Measurements from ENCODE around the gene HSPA12A. TPM values are rescaled to one million over a fixed set of nuclear protein-coding genes. Genes with fewer than 3 reads are reported as not detected.
A peak's percentile ranks its signal among the peaks of the same experiment; 100 is the strongest.

The HSPA12A gene
- total RNA-seq, 1 experiment from 2014 or later: 18.1 TPM

DNA sequence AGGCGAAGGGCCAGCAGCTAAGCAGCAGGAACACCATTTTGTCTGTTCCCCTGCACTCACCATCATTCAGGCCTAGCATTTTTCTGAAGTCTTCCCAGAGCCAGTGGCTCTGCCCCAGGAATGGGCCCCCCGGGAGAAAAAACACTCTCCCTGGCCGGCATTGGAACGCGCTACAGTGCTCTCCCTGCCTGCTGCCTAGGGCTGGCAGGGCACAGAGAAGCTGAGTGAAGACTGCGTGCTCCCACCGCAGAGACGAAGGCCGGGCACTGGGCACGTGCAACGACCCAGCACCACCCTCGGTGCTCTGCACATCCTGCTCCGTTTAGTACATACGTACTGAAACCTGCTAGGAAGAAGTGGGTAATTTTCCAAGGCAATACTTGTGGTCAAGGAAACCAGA lies 34.4 kb downstream of the HSPA12A start:
- DNase-seq (ENCODE audit: low read depth): no peak
- in situ Hi-C loops (cut with HindIII; ENCODE audit: low pct_unique_long_range_greater_than_20kb, low sequenced_read_pairs): no loop called here

DNA sequence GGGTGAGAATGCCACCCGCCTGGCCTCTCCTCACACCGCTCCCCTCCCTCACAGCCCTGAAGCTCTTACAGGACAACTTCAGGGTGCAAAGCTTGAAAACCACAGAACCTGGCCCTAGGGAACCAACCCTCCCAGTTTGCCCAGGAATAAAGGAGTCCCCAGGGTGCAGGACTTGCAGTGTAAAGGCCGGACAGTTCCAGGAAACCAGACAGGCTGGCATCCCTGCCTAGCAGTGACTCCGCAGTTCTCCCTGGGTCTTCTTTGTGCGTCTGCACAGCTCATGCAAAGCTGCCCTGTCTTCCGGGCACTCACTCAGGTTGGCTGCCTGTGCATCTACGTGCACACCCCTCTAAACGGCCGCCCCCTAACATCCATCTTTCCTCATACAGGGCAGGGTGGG lies 36.1 kb downstream of the HSPA12A start:
- in situ Hi-C loops (cut with HindIII; ENCODE audit: low pct_unique_long_range_greater_than_20kb, low sequenced_read_pairs): no loop called here
- DNase-seq (ENCODE audit: low read depth): no peak

DNA sequence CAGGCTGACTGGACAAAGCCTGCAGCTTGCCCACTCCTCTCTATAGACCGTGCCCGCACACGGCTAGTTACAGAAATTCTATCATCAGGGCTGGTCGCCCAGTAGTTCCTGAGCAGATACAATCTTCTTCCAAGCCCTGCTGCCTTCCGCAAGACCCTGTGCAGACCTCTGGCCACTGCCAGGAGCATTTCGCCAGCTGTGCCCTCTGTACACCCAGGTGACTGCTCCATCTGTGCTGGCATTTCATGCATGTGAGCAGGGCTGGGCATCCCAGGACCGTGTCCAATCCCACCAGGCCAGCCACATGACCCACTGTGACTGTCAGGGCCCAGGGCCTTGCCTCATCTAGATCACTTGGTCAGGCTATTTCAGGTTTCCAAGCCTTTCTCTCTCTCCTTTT lies 36.9 kb downstream of the HSPA12A start:
- in situ Hi-C loops (cut with HindIII; ENCODE audit: low pct_unique_long_range_greater_than_20kb, low sequenced_read_pairs): no loop called here
- no peak for DNase-seq (ENCODE audit: low read depth)

DNA sequence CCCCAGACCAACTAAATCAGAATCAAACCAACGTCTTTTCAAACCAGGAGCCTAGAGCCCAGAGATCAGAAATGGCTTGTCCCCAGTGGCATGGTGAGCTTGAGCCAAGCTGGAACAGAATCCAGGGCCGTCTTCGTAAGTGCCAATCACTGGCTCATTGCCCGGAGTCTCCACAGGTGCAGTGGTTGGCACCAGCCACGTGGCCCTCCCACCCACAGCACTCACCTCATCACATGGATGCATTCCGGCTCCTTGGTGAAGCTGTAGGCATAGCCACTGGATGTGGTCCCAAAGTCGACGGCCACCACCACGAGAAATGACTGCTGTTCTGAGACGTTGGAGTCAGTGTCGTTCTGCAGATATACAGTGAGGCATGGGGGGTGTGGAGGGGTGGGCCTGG lies 37.4 kb downstream of the HSPA12A start:
- in situ Hi-C loops (cut with HindIII; ENCODE audit: low pct_unique_long_range_greater_than_20kb, low sequenced_read_pairs): no loop called here

DNA sequence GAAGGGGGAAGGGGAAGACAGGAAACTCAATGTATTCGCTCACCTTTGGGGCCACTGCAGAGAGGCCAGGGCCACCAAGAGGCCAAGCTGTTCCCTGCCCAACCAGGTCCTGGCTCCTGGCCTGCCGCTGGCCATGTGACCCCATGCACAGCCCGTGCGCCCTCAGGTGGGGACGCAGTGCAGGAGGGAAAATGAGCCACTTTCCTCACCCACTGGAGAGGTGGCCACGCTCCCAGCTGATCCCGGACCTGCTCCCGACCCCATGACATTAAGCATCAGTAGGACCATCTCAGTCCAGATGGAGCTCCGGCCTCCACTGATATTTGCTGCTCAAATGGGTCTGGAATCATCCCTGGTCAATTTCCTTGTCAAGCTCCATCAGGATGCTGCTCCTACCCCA lies 40.2 kb downstream of the HSPA12A start:
- no peak for DNase-seq (ENCODE audit: low read depth)
- in situ Hi-C loops (cut with HindIII; ENCODE audit: low pct_unique_long_range_greater_than_20kb, low sequenced_read_pairs): no loop called here

More for the DNA sequence above, 37.4 kb downstream of the HSPA12A start:
- DNase-seq (ENCODE audit: low read depth): no peak

DNA sequence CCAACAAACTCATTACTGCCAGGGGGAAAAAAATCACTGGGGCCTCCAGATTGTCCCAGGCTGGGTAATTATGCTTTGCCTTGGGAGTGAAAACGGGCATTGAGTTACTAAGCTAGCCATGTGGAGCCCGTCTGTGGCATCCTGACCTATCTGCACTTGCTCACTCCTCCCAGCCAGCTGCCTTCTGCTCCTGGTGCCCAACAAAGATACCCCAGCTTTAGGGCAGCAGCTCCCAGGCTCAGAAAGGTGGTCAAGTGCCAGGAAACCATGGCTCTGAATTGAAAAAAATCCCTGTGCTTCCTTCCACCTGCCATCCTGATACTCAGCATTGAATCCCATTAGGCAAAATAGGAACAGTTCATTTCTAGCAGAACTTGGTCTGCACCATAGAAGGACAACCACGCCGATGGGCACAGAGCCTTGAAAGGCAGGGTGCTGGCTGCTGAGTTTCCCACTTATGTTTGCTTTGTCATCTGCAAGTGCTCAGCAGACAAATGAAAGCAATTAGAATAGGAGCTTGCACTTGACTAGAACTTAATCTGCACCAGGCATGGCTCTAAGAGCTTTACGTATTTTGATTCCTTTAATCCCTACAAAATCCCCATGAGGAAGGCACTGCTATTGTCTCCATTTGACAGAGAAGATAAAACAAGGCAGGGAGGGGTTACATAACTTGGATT lies 42.8 kb downstream of the HSPA12A start:
- in situ Hi-C loops (cut with HindIII; ENCODE audit: low pct_unique_long_range_greater_than_20kb, low sequenced_read_pairs): no loop called here
- DNase-seq (ENCODE audit: low read depth): no peak

DNA sequence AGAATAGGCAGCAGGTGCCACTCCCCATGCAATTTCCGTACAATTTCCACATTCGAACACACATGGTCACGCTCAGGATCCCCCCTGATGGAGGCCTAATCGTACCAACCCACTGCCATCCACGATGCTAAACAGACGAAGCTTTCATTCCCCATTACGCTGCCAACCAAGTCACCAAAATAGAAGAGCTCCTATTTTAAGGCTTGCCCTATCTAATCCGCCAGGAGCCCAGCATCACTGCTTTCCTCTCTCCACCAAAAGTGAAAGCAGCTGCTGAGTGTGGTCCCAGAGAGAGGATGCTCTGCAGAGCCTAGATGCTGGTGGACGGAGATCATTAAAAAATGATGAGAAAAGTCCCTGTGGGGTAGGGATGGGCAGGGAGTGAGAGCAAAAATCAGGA lies 43.3 kb downstream of the HSPA12A start:
- DNase-seq (ENCODE audit: low read depth): no peak
- in situ Hi-C loops (cut with HindIII; ENCODE audit: low pct_unique_long_range_greater_than_20kb, low sequenced_read_pairs): no loop called here

DNA sequence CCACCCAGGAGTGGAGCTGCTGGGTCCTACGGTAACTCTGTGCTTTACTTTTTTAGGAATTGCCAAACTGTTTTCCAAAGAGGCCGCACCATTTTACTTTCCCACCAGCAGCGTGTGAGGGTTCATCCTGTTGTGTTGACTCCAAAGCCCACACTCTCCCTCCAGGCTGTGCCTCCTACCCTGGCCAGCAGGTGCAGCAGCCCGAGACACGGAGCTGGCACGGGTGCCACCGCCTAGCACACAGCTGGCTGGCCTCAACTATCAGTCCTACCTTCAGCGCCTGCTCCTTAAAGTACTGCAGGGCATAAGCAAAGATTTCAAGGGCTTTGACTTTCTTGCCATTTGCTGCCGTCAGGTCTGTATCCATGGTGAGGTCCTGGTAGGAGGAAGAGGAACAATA lies 44.0 kb downstream of the HSPA12A start:
- DNase-seq (ENCODE audit: low read depth): no peak
- in situ Hi-C loops (cut with HindIII; ENCODE audit: low pct_unique_long_range_greater_than_20kb, low sequenced_read_pairs): no loop called here

DNA sequence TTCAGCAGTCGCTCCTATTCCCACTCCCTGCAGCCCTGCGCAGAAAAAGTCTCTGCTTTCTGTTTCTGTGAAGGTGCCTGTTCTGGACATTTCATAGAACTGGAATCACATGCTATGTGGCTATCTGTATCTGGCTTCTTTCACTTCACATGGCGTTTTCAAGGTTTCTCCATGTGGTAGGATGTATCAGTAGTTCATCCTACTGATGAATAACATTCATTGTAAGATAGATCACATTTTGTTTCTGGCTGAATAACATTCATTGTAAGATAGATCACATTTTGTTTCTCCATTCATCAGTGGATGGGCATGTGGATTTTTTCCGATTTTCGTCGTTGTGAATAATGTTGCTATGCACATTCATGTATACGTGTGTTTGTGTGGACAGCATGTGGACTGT lies 44.5 kb downstream of the HSPA12A start:
- DNase-seq (ENCODE audit: low read depth): no peak
- in situ Hi-C loops (cut with HindIII; ENCODE audit: low pct_unique_long_range_greater_than_20kb, low sequenced_read_pairs): no loop called here

DNA sequence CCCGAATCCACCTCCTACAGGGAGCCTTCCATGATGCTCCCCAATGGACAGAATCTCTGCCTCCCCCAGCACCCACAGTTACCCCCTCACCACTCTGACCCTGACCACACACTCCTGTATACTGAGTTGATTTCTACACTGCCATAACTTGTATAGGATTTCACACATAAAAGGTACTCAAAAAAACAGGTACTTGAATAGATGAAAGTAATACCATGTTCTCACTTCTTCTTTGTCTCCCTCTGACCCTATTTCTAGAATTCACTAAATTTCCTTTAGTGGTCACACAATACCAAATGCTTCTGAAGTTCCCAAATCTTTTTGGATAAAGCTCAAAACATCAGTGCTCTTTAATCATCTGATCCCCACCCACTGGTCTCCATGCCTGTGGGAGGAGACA lies 45.4 kb downstream of the HSPA12A start:
- DNase-seq (ENCODE audit: low read depth): no peak
- in situ Hi-C loops (cut with HindIII; ENCODE audit: low pct_unique_long_range_greater_than_20kb, low sequenced_read_pairs): no loop called here

DNA sequence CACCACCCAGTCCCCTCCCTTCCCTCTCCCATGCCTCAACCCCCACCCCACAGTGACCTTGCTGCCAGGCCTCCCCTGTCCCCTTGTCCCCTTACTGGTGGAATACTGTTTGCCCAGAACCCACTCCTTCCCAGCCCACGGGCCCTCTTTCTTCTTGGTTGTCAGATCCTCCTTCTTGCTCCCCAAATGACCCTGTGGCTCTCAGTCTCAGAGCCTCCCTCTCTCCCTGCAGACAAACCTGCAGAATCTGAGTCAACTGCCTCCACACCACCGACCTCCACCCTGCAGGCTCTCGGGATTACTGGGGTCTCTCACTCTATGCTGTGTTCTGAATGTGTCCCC lies 47.5 kb downstream of the HSPA12A start:
- in situ Hi-C loops (cut with HindIII; ENCODE audit: low pct_unique_long_range_greater_than_20kb, low sequenced_read_pairs): no loop called here
- DNase-seq (ENCODE audit: low read depth): no peak

DNA sequence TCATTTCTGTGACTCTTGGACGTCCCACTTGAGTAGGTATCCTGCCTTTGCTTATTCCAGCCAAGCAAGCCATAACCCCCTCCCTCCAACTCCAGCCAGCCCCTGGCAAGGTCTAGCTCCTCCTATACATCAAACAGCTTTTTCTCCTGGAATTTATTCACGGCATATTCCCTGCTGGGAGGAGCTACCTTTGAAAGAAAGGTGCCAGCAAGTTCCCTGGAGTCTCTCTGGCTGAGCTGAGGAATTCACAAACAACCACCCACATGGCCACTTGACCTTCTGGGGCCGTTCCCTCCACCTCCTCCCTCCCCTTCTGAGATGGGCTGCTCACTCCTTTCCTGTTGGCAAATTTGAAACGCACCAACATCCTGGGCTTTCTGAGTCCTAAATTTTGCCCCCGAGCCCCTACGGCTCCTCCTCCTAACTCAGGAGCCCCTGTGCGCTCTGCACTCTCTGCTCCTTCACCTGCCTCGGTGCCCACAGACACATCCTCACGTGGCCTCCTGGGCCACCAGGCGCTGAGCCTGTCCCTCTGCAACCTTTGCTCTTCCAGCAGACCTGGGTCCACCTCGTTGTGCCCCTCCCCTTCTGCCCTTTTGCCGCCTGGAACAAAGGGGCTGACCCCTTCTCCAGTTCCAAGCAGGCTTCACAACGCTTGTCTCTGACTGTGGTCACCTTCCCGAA lies 48.0 kb downstream of the HSPA12A start:
- DNase-seq (ENCODE audit: low read depth): peak; percentile 79
- in situ Hi-C loops (cut with HindIII; ENCODE audit: low pct_unique_long_range_greater_than_20kb, low sequenced_read_pairs): no loop called here

DNA sequence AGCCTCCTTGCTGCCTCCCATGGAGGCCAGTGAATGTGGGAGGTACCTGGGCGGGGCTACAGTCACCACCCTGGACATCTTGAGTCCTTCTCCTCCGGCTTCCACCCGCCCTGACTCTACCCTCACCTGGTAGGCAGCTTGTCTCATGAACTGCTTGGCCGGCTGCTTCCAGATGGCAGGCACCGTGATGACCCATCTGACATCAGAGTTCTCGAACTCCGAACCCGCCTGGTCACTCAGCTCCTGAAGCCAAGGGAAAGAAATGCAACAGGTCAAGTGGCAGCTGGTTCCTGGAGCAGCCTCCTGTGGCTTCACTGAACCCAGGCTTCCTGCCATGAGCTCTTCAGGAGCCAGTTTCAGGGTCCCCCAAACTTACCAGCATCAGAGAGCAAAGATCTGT lies 50.1 kb downstream of the HSPA12A start:
- DNase-seq (ENCODE audit: low read depth): no peak
- in situ Hi-C loops (cut with HindIII; ENCODE audit: low pct_unique_long_range_greater_than_20kb, low sequenced_read_pairs): no loop called here

DNA sequence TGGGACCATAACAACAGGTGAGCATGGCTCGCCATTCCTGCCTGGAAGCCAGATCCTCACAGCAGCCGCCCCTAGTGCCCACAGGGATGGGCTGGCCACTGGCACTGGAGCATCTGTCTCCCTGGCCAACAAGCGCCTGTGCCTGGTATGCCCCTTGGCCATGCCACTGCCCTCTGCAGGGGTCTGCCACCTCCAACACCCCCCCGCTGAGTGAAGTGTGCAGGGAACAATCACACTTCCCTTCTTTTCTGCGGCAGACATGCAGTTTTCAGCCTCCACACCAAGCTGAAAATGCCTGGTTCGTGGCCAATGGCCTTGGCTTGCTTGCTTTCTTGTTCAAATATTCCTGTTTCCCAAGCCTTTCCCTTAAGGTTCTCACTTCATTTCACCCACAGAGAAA lies 50.7 kb downstream of the HSPA12A start:
- in situ Hi-C loops (cut with HindIII; ENCODE audit: low pct_unique_long_range_greater_than_20kb, low sequenced_read_pairs): no loop called here
- no peak for DNase-seq (ENCODE audit: low read depth)

DNA sequence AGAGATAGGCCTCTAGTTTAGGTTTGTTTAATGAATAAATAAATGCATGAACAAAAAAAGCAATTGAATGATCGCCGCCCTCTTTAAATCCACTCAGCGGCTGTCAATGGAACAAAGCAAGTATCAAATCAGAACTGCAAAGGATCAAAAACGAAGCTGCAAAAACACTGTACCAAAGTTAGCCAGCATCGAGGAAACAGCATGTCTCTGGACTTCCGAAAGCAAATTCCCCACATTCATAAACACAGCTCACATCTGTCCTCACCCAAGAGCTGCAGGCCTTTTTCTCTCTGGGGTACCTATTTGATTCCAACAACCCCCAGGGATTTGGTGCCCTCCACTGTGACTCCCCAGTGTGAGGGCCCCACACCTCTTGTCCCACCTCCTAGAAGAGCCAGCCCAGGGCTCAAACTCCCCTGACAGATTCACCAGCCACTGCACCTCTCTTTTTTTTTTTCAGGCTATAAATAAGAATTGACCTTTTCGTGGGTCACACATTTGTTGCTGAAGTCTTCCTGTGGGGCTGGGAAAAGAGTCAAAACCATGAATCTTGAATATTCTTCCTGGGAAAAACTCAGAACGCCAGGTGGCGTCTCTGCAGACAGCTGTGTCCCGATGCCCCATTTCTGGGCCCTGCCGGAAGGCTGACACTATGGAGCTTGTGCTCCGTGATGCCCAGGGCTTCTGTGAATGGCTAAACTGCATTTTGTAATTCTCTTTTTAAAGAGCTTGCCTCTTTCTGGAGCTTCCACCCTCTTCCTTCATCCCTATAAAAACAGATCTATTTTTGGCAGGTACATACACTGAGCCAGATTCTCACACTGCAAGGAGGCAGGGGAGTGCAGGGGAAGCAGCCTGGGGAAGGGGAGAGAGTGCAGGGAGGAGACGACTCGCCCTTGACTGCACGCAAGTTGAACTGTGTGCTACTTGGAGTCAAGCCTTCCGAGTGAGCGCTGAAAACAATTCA lies 51.7 kb downstream of the HSPA12A start:
- DNase-seq (ENCODE audit: low read depth): no peak
- in situ Hi-C loops (cut with HindIII; ENCODE audit: low pct_unique_long_range_greater_than_20kb, low sequenced_read_pairs): no loop called here

DNA sequence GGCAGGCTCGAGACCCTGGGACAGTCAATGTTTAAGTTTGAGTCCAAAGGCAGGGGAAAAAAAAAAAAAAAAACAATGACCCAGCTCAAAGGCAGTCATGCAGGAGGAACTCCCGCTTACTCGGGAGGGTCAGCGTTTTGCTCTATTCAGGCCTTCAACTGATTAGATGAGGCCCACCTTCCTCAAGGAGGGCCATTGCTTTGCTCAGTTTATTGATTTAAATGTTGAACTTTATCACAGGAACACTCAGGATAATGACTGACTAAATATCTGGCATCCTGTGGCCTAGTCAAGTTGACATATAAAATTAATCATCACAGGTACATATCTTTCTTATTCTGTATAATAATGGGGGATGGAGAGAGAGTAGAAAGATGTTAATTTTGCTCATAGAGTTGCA lies 52.6 kb downstream of the HSPA12A start:
- no peak for DNase-seq (ENCODE audit: low read depth)
- in situ Hi-C loops (cut with HindIII; ENCODE audit: low pct_unique_long_range_greater_than_20kb, low sequenced_read_pairs): no loop called here

DNA sequence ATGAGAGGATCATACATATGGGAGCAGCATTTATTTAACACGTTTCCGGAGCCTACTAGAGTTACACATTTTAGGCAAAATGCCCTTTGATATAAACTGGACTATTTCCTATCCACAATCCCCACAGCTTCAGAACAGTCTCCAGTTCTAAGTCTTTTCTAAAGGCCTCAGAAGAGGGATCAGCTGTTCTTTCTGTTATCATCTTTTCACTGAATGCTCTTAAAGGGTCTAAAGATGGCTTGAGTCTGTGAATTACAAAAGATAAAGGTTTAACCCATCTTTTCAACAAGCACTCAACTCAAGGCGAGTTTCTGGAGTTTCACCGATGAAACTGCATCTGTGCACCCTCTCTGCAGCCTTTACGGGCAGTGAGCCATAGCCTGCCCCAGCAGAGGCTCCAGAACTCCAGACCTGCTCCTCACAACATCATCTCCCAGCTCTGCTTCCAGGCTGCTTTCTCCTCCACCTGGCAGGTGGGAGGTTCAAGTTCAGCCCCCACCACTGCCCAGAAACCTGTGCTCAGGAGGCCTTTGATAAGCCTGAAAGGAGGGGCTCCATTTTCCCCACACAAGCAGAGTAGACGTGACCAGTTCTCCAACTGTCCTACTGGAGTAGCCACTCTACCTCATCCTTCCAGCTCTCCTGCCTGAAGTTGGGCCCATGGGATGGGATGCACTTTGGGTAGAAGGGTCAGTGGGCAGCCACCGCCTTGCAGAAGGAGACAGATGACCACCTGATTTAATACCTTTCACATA lies 53.4 kb downstream of the HSPA12A start:
- no peak for DNase-seq (ENCODE audit: low read depth)
- in situ Hi-C loops (cut with HindIII; ENCODE audit: low pct_unique_long_range_greater_than_20kb, low sequenced_read_pairs): no loop called here

DNA sequence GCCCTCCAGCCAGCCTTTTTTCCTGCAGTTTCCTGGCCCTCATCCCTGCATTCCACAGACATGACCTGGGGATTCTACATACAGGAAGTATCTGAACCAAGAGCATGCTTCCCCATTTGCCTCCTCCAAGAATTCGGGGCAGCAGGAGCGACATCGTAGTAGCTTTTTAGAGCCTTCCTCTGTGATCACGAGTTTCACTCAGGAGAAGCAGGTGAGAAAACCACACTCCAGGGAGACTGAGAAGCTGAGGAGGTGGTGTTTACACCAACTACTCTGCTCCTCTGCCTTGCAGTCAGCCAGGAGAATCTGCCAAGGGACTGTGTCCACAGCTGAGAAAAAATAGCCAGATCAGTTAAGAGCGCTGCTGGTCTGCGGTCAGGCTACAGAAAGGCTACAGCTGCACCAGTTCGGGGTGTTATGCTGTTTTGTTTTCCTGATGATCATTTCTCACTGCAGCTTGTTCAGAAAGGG lies 54.1 kb downstream of the HSPA12A start:
- no peak for DNase-seq (ENCODE audit: low read depth)
- in situ Hi-C loops (cut with HindIII; ENCODE audit: low pct_unique_long_range_greater_than_20kb, low sequenced_read_pairs): no loop called here

Measured in Caki2 (cell line).